IMR-90 (cell line): Measurements from ENCODE around the gene PTPRN2. TPM values are rescaled to one million over a fixed set of nuclear protein-coding genes. Genes with fewer than 3 reads are reported as not detected.

Experiments
- ATAC-seq: fragments of 200-7000 bp; cut with Tn5 transposase; 2 replicates; pipeline ENCODE4 v1.9.1; 2020; ENCODE audit warnings: low read depth, mild to moderate bottlenecking, moderate library complexity
- BruUV-seq: library from RNA; stranded (reverse); fragments of 400-500 nt; replicated peaks from 2 replicates; lab custom pipeline; 2021; lab: Mats Ljungman, UMichigan
- CTCF ChIA-PET: fragments of 300-600 bp; formaldehyde crosslinking; extraction: SDS; loops from one replicate; lab custom pipeline; 2021; ENCODE audit warnings: antibody characterized with exemption; lab: Yijun Ruan, JAX
- POLR2A ChIA-PET: fragments of 300-600 bp; sonication (Branson Sonifier 250); formaldehyde crosslinking; loops from one replicate; lab custom pipeline; 2022; ENCODE audit warnings: antibody characterized with exemption; ENCODE audit not compliant: unreplicated experiment; lab: Charles Lee
- DNase-seq: peaks from one replicate; pipeline ENCODE4 v3.0.0; 2013
- H2AFZ ChIP-seq: replicated peaks from 2 replicates; pipeline ENCODE3; 2013; ENCODE audit warnings: low read length, mild to moderate bottlenecking; ENCODE audit not compliant: poor library complexity
- H2AK5ac ChIP-seq: 2 replicates; pipeline ENCODE4 v1.6.1; 2013; ENCODE audit warnings: low read depth, low read length, inconsistent platforms
- H2AK9ac ChIP-seq: replicated peaks from 2 replicates; pipeline ENCODE3; 2013; ENCODE audit warnings: mild to moderate bottlenecking, low read depth, low read length, moderate library complexity; ENCODE audit not compliant: poor library complexity
- H2BK120ac ChIP-seq: 2 replicates; pipeline ENCODE4 v1.6.1; 2013; ENCODE audit warnings: low read depth, low read length, inconsistent platforms
- H2BK15ac ChIP-seq: 3 replicates; pipeline ENCODE4 v1.6.1; 2013; ENCODE audit warnings: low read depth, low read length, inconsistent platforms
- H2BK20ac ChIP-seq: 2 replicates; pipeline ENCODE4 v1.6.1; 2013; ENCODE audit warnings: low read depth, mild to moderate bottlenecking, inconsistent platforms, low read length, moderate library complexity
- H2BK5ac ChIP-seq: 2 replicates; pipeline ENCODE4 v1.6.1; 2013; ENCODE audit warnings: mild to moderate bottlenecking, low read depth, low read length, inconsistent platforms; ENCODE audit not compliant: poor library complexity, severe bottlenecking
- H3K14ac ChIP-seq: replicated peaks from 2 replicates; pipeline ENCODE4 v1.6.1; 2013; ENCODE audit warnings: low read depth, low read length, inconsistent platforms
- H3K18ac ChIP-seq: 2 replicates; pipeline ENCODE4 v1.6.1; 2013; ENCODE audit warnings: low read depth, low read length, control low read depth
- H3K23ac ChIP-seq: 2 replicates; pipeline ENCODE4 v1.6.1; 2013; ENCODE audit warnings: low read depth, low read length, inconsistent platforms
- H3K27ac ChIP-seq: 2 replicates; pipeline ENCODE4 v1.5.1; 2013; ENCODE audit warnings: mild to moderate bottlenecking, control low read depth, low read length; ENCODE audit not compliant: insufficient read depth
- H3K27me3 ChIP-seq: 2 replicates; pipeline ENCODE4 v1.6.1; 2013; ENCODE audit warnings: low read length; ENCODE audit not compliant: control insufficient read depth, insufficient read depth
- H3K36me3 ChIP-seq: 2 replicates; pipeline ENCODE4 v1.6.1; 2013; ENCODE audit warnings: low read length, mixed read lengths; ENCODE audit not compliant: control insufficient read depth, insufficient read depth
- H3K4ac ChIP-seq: 2 replicates; pipeline ENCODE4 v1.6.1; 2013; ENCODE audit warnings: low read depth, low read length, inconsistent platforms
- H3K4me1 ChIP-seq: 2 replicates; pipeline ENCODE4 v1.6.1; 2013; ENCODE audit warnings: low read length, mixed read lengths; ENCODE audit not compliant: control insufficient read depth, insufficient read depth
- H3K4me2 ChIP-seq: 2 replicates; pipeline ENCODE4 v1.6.1; 2013; ENCODE audit warnings: low read depth, mild to moderate bottlenecking, control low read depth, low read length, moderate library complexity
- H3K4me3 ChIP-seq: 2 replicates; pipeline ENCODE4 v1.5.1; 2013; ENCODE audit warnings: low read depth, mild to moderate bottlenecking, control low read depth, low read length, moderate library complexity; ENCODE audit not compliant: insufficient read depth
- H3K56ac ChIP-seq: 2 replicates; pipeline ENCODE4 v1.6.1; 2013; ENCODE audit warnings: low read length, inconsistent platforms; ENCODE audit not compliant: insufficient read depth; ENCODE audit errors: extremely low read depth
- H3K79me1 ChIP-seq, 2 experiments: 2 replicates each; pipeline ENCODE4 v1.6.1; 2013; ENCODE audit warnings: low read length in 2 of 2, inconsistent platforms in 1 of 2, low read depth in 1 of 2
- H3K9ac ChIP-seq: 2 replicates; pipeline ENCODE4 v1.6.1; 2013; ENCODE audit warnings: low read depth, low read length, control low read depth
- H3K9me1 ChIP-seq: 2 replicates; pipeline ENCODE4 v1.6.1; 2013; ENCODE audit warnings: low read length, inconsistent platforms; ENCODE audit not compliant: insufficient read depth
- H3K9me3 ChIP-seq: 2 replicates; pipeline ENCODE4 v1.6.1; 2013; ENCODE audit warnings: low read length; ENCODE audit not compliant: control insufficient read depth, insufficient read depth
- H4K20me1 ChIP-seq: 2 replicates; pipeline ENCODE4 v1.6.1; 2013; ENCODE audit warnings: low read length, inconsistent platforms; ENCODE audit not compliant: insufficient read depth
- H4K5ac ChIP-seq: 2 replicates; pipeline ENCODE4 v1.6.1; 2013; ENCODE audit warnings: mild to moderate bottlenecking, low read depth, low read length, control low read depth
- H4K8ac ChIP-seq, 2 experiments: 2 replicates each; pipeline ENCODE4 v1.6.1; 2013; ENCODE audit warnings: low read depth in 2 of 2, low read length in 2 of 2, control low read depth in 1 of 2, inconsistent platforms in 1 of 2
- H4K91ac ChIP-seq: 2 replicates; pipeline ENCODE4 v1.6.1; 2013; ENCODE audit warnings: low read depth, low read length, inconsistent platforms; ENCODE audit not compliant: insufficient read depth
- BHLHE40 ChIP-seq: fragments of 150-350 bp; IDR thresholded peaks from 2 replicates; pipeline ENCODE4 v1.6.1; 2016; ENCODE audit warnings: mild to moderate bottlenecking, low read depth, low read length
- CEBPB ChIP-seq: IDR thresholded peaks from 2 replicates; pipeline ENCODE4 v1.6.1; 2012; ENCODE audit warnings: low read depth, low read length, improper control_type of control experiment
- CHD1 ChIP-seq: IDR thresholded peaks from 2 replicates; pipeline ENCODE4 v1.6.1; 2012; ENCODE audit warnings: low read depth, low read length, improper control_type of control experiment
- CTCF ChIP-seq: conservative IDR thresholded peaks from 2 replicates; pipeline ENCODE4 v1.5.1; 2012; ENCODE audit warnings: mild to moderate bottlenecking, low read depth, low read length, improper control_type of control experiment
- ELK1 ChIP-seq: fragments of 150-350 bp; IDR thresholded peaks from 2 replicates; pipeline ENCODE4 v1.6.1; 2016; ENCODE audit warnings: low read depth, mild to moderate bottlenecking, low read length, moderate library complexity, borderline replicate concordance
- FOS ChIP-seq: fragments of 150-350 bp; IDR thresholded peaks from 2 replicates; pipeline ENCODE4 v1.6.1; 2016; ENCODE audit warnings: low read depth, low read length
- MAFK ChIP-seq: IDR thresholded peaks from 2 replicates; pipeline ENCODE4 v1.6.1; 2012; ENCODE audit warnings: low read depth, low read length, improper control_type of control experiment
- MAZ ChIP-seq: IDR thresholded peaks from 2 replicates; pipeline ENCODE4 v1.6.1; 2012; ENCODE audit warnings: low read depth, mild to moderate bottlenecking, low read length, improper control_type of control experiment, moderate library complexity, borderline replicate concordance
- MXI1 ChIP-seq: IDR thresholded peaks from 2 replicates; pipeline ENCODE4 v1.6.1; 2012; ENCODE audit warnings: low read depth, mild to moderate bottlenecking, low read length, moderate library complexity, borderline replicate concordance
- NFE2L2 ChIP-seq: fragments of 150-350 bp; IDR thresholded peaks from 2 replicates; pipeline ENCODE4 v1.6.1; 2016; ENCODE audit warnings: low read depth, mild to moderate bottlenecking, low read length
- POLR2A ChIP-seq: IDR thresholded peaks from 2 replicates; pipeline ENCODE4 v1.6.1; 2012; ENCODE audit warnings: mild to moderate bottlenecking, low read depth, low read length
- RAD21 ChIP-seq: IDR thresholded peaks from 2 replicates; pipeline ENCODE4 v1.6.1; 2012; ENCODE audit warnings: low read length, improper control_type of control experiment
- RCOR1 ChIP-seq: IDR thresholded peaks from 2 replicates; pipeline ENCODE4 v1.6.1; 2012; ENCODE audit warnings: mild to moderate bottlenecking, low read length, improper control_type of control experiment; ENCODE audit not compliant: insufficient replicate concordance
- SMC3 ChIP-seq: fragments of 150-350 bp; IDR thresholded peaks from 2 replicates; pipeline ENCODE4 v1.6.1; 2016; ENCODE audit warnings: low read depth, mild to moderate bottlenecking, antibody characterized with exemption, low read length, moderate library complexity
- WGBS, 2 experiments: methylation state at CpG; one replicate each; pipeline versions ENCODE4 v1.1.5 to v1.1.7; 2013; ENCODE audit warnings: missing lambda C conversion rate in 2 of 2; ENCODE audit not compliant: insufficient read length in 1 of 2; ENCODE audit errors: extremely low coverage in 2 of 2; 5-methylcytosine and 5-hydroxymethylcytosine counted together
- dilution Hi-C: fragments of 300-500 bp; cut with HindIII; formaldehyde crosslinking; loops from one replicate; pipeline ENCODE4 v1.14.3; 2018; ENCODE audit warnings: low sequenced_read_pairs; ENCODE audit not compliant: unreplicated experiment
- in situ Hi-C: fragments of 300-500 bp; cut with MboI; formaldehyde crosslinking; loops from 3 replicates; pipeline ENCODE4 v1.14.3; 2019; ENCODE audit warnings: low sequenced_read_pairs, inconsistent platforms, mixed read lengths
- intact Hi-C: fragments of 100-400 bp; cut with micrococcal nuclease; formaldehyde crosslinking; loops from 2 replicates; pipeline ENCODE4 v1.10.0; 2022
- polyA plus RNA-seq, 3 experiments: library from polyadenylated mRNA; depleted of rRNA; stranded (reverse); fragments of >200 nt; gene quantifications; 2 replicates each; pipeline ENCODE4 v1.2.3, GENCODE V29; 2012; ENCODE audit warnings: low replicate concordance in 1 of 3
- total RNA-seq: library from RNA; depleted of rRNA; stranded (reverse); fragments of >200 nt; gene quantifications from 2 replicates; pipeline ENCODE4 v1.2.3, GENCODE V29; 2012

Gene PTPRN2
- total and polyA plus RNA-seq, 2 of the 4 experiments (the other 2 are of a cell fraction) = 0.03 TPM; not detected in 1

- TF ChIP-seq CTCF = no peak
- TF ChIP-seq NFE2L2 = no peak
- no peak for TF ChIP-seq SMC3
- no peak for TF ChIP-seq CEBPB
- TF ChIP-seq ELK1 = no peak
- no peak for TF ChIP-seq RCOR1
- TF ChIP-seq FOS = no peak
- no peak for TF ChIP-seq POLR2A
- no peak for TF ChIP-seq MAZ
- TF ChIP-seq MAFK = no peak
- no peak for TF ChIP-seq BHLHE40
- TF ChIP-seq RAD21 = no peak
- no peak for TF ChIP-seq CHD1
- no peak for TF ChIP-seq MXI1
Measured at GRCh38 chr7:157863176-157863575, 724.4 kb downstream of the PTPRN2 start.

More at GRCh38 chr7:157863176-157863575, 724.4 kb downstream of the PTPRN2 start:
- ChIA-PET POLR2A (no interaction called here), CTCF (no interaction called here)
- no peak overlapping the region for H2AFZ ChIP-seq
- no peak overlapping the region for H3K18ac ChIP-seq
- intact Hi-C loops (no loop called here), in situ Hi-C loops (no loop called here), dilution Hi-C loops (no loop called here)
- H2AK9ac ChIP-seq = no peak overlapping the region
- BruUV-seq = no TSS peak
- H3K9me1 ChIP-seq = no peaks in the 10 kb centered on the region
- no peak for ATAC-seq
- H3K27ac ChIP-seq = no peak overlapping the region
- H2BK15ac ChIP-seq = no peak overlapping the region
- no peak overlapping the region for H2BK5ac ChIP-seq
- no peak overlapping the region for H4K91ac ChIP-seq
- no peak overlapping the region for H4K5ac ChIP-seq
- no peak overlapping the region for H2BK120ac ChIP-seq
- no peak overlapping the region for H3K9ac ChIP-seq
- H3K9me3 ChIP-seq = peaks cover 55% of the 10 kb centered on the region
- no peak overlapping the region for H4K8ac ChIP-seq
- WGBS, 2 experiments = 63% methylated on average over 5 of the region's 12 CpGs; no CpG with 5 or more reads in 1 of the 2 experiments
- no peak for DNase-seq
- no peak overlapping the region for H3K4me3 ChIP-seq
- H3K4ac ChIP-seq = no peak overlapping the region
- no peaks in the 10 kb centered on the region for H3K27me3 ChIP-seq
- H3K4me1 ChIP-seq = no peaks in the 10 kb centered on the region
- H3K79me1 ChIP-seq = no peaks in the 10 kb centered on the region
- H3K36me3 ChIP-seq = no peaks in the 10 kb centered on the region
- no peak overlapping the region for H3K4me2 ChIP-seq
- H4K20me1 ChIP-seq = no peaks in the 10 kb centered on the region
- H3K23ac ChIP-seq = no peak overlapping the region
- H2BK20ac ChIP-seq = no peak overlapping the region
- H3K14ac ChIP-seq = no peak overlapping the region
- no peak overlapping the region for H2AK5ac ChIP-seq
- no peak overlapping the region for H3K56ac ChIP-seq
